Activated CD4-positive, alpha-beta T cell treated with anti-CD3 and anti-CD28 coated beads, Interleukin-2, amount 50 U/mL, for 16 hours (primary cell): ENCODE results near the gene C9orf50.
A peak's percentile ranks its signal among the peaks of the same experiment; 100 is the strongest.

Experiments used
- DNase-seq: peaks from one replicate; pipeline ENCODE4 v3.0.0-alpha.2; 2020

Gene C9orf50

GRCh38 chr9:129586685-129587084 lies 34.2 kb downstream of the C9orf50 start:
- no peak for DNase-seq

- DNase-seq, result no peak
These were observed 34.7 kb downstream of the C9orf50 start for GRCh38 chr9:129586245-129586644.

DNA sequence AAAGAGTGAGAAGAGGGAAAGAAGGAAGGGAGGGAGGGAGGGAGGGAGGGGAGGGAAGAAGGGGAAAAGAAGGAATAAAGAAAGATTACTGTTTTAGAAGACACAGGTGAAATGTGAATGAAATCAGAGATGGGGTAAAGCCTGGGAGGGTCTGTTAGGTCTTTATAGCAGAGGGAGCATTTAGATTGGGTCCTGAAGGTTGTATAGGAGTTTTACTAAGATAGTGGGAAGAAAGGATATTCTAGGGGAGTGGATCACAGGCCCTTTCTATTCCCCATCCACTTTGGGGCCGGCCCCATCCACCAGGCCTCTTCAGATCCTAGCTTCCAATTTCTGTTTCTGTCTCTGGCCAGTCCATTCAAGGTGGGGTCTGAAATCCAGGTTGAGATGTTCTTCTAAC lies 35.5 kb downstream of the C9orf50 start:
- DNase-seq, result no peak

DNA sequence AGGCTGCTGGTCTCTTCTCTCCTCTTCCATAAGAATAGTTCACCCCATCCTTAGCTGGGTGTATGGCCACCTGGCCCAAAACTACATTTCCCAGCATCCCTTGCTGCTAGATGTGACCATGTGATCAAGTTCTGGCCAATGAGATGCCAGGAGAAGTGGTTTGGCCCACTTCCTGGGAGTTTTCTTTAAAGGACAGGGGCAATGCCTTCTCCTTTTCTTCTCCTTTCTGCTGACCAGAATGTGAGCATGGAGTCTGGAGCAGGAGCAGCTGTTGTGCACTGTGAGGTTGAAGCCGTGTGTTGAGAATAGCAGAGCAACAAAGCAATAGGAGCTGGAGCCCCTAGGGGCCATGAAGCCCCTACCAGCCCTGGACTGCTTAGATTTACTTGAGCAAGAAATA lies 36.8 kb downstream of the C9orf50 start:
- DNase-seq, result peak; percentile 82

GRCh38 chr9:129583308-129584038 lies 37.4 kb downstream of the C9orf50 start:
- DNase-seq, result no peak

GRCh38 chr9:129582855-129583254 lies 38.0 kb downstream of the C9orf50 start:
- DNase-seq, result peak; percentile 19

DNA sequence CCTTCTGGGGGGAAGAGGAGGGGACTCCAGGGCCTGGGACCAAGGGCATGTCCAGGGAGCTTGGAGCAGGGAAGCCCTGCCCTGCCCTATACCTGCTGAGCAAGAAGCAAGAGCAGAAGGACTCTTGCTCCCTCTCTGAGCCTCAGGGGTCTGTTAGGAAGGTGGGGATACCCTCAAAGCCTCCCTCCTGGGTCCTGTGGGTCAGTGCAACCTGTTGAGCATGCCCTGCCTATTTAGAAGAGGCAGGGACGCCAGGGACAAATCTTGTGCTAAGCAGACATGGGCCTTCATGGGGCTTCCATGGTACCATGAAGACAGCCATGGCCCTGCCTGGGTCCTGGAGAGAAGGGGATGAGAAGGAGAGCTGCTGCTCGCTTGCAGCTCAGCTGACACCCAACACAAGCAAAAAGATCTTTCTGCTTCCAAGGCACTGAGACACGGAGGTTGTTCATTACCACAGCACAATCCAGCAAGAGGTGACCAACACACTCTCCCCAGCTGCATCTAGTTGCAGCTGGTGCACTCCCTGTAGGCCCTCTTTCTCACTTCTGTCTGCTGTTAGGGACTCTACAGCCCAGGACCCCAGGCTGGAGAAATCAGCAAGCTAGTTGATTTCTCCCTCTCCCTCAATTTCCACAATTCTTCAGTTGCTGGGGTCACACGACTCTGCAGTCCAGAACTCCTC lies 39.3 kb downstream of the C9orf50 start:
- no peak for DNase-seq

DNA sequence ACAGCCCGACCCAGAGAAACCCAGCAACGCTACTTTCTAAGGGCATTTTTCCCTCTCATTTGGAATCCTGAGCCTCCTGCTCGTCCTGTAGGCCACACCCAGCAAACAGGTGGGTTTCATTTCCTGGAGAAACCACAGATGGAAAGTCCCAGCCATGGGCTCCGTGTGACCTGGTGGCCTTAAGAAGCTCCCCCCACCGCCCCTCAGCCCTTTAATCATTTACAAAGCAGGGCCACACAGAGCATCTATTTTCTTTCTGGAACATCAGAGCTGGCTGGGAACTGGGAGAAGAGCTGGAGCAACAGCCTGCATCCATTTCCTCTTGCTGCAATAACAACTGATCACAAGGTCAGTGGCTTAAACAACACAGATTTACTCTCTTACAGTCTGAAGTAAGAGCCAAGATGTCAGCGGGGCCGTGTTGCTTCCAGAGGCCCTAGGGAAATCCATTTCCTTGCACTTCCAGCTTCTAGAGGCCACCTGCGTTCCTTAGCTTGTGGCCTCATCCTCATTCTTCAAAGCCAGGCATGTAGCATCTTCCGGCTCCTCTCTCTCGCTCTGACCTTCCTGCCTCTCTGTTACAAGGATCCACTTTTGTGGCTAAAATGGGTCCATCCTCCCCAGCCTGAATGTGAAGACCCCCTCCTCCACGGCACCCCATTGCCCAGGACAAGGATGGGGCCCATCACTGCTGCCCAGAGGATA lies 40.5 kb downstream of the C9orf50 start:
- DNase-seq, result peak; percentile 48

GRCh38 chr9:129579294-129579693 lies 41.6 kb downstream of the C9orf50 start:
- no peak for DNase-seq

DNA sequence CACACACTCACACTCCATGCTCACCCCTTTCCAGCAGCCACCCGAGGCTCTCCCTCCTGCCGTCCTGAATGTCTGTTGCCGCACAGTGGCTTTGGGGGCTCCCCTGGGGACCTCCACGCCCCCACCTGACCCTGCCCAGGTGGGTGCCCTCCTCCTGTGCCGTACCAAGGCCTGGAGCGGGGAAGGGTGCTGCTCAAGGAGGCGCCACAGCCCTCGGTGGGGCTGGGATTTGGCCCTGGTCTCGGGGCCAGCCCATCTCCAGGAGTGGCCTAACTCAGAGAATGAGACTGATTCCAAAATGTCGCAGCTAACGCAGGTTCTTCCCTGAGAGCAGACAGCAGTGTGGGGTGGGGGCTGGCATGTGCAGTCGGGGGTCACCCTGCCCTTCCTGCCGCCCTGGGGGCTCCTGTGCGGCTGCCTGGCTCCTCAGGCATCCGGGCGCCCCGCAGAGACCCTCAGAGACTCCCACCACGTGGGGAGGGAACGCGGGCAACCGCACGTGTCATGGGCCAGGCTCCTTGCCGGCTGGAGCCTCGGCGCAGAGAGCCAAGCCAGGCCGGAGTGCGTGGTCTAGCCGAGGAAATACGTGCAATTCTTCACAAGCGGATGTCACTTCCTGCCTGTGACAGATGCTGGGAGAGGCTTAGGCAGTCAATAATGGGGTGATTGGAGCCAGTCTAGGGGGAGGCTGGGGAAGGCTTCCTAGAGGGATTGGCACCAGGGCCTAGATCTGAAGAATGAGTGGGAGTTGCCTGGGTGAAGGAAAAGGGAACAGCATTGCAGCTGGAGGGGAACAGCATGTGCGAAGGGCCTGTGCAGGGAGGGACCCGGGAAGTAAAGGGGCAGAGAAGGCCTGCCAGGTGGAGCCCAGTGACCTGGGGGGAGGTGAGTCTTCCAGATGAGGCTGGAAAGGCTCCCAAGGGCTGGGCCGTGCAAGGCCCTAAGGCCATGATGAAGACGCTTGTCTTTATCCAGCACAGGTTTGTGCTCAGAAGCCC lies 44.1 kb downstream of the C9orf50 start:
- DNase-seq, result no peak

- no peak for DNase-seq
These were observed 45.1 kb downstream of the C9orf50 start for GRCh38 chr9:129575818-129576217.

GRCh38 chr9:129574911-129575585 lies 45.9 kb downstream of the C9orf50 start:
- DNase-seq, result no peak

DNA sequence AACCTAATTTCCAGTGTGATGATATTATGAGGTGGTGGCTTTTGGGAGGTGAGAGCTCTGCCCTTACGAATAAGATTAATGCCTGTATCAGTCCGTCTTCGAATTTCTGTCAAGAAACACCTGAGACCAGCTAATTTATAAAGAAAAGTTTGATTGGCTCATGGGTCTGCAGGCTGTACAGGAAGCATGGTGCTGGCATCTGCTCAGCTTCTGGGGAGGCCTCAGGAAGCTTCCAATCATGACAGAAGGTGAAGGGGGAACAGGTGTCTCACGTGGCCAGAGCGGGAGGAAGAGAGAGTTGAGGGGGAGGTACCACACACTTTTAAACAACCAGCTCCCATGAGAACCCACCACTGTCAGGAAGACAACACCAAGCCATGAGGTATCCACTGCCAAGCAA lies 46.9 kb downstream of the C9orf50 start:
- DNase-seq, result no peak

- DNase-seq, result no peak
These were observed 48.4 kb downstream of the C9orf50 start for GRCh38 chr9:129572517-129572916.

GRCh38 chr9:129572052-129572425 lies 48.9 kb downstream of the C9orf50 start:
- no peak for DNase-seq

GRCh38 chr9:129571298-129572051 lies 49.4 kb downstream of the C9orf50 start:
- no peak for DNase-seq

GRCh38 chr9:129570450-129571297 lies 50.2 kb downstream of the C9orf50 start:
- peak; percentile 25 for DNase-seq

DNA sequence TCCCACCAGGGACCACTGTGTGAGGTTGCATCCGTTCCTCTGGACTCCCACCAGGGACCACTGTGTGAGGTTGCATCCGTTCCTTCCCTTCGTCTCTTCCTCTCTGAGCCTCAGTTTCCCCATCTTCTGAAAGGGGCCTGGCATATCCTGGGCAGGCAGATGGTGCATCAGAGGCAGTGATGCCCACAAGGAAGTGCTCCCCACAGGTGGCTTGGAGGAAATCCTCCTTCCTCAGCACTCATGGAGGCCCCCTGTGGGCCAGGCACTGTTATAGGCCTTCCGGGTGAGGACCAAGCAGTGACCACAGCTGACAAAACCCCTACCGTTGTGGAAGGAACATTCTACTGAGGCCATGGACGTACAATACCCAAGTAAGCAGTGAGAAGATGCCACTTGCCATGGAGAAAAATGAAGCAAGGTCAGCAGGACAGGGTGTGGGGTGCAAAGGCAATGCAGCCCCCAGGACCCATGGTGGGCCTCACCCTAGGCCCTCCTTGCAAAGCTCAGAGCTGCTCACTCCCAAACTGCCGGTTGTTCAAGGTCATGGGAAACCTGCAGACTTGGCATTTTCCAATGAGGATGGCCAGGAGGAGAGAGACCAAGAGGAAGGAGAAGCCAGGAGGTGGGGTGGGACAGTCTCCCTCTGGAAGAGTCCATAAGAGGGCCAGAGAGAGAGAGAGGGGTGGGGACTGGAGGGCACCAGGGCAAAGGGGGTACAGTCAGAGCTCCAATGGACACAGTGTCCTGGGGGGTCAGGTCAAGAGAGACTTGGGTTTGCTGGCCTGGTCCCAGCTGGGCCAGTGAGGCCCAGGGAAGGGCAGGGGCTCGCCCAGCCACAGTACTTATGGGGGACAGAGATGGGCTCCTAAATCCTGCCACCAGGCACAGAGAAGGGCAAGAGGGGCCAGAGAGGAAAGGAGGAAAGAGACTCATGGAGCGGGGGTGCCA lies 51.1 kb downstream of the C9orf50 start:
- DNase-seq, result no peak
